Measurements from ENCODE around the gene THSD4. TPM values are rescaled to one million over a fixed set of nuclear protein-coding genes. Genes with fewer than 3 reads are reported as not detected.

Gene THSD4
- polyA plus RNA-seq, 1 experiment = 18.8 TPM

DNA sequence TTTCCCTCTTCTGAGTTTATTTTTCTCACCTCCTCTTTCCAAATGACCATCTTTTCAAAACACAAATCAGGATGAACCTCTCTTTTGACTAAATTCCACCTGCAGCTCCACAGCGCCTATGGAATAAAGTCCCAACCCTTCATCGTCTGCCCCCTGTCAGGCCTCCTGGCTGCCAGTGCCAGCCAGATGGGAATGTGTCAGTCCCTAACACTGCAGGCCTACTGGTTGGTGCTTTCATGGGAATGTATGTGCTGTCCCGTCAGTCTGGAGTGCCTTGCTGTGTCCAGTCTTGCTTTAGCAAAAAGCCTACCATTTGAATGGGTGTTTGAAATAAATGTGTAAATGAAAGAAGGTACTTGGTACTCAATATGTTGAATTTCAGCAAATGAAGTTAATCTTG lies 310.1 kb downstream of the THSD4 start:
- Histone ChIP-seq H3K4me3 (ENCODE audit: low read depth, low read length) (no peak overlapping the region), H3K27me3 (ENCODE audit: control insufficient read depth, insufficient read depth, low read length) (no peaks in the 10 kb centered on the region), H3K36me3 (ENCODE audit: control insufficient read depth, insufficient read depth, low read length) (no peaks in the 10 kb centered on the region)
- TF ChIP-seq CTCF (IDR thresholded peaks at IDR 0.05; ENCODE audit: insufficient read depth, low read depth, low read length) = no peak
- DNase-seq (ENCODE audit: low read depth) = no peak
- ChIA-PET CTCF (interaction anchor here (1.9 kb wide), 1 partner anchor 15 kb away, joined by 7 read pairs; no protein-coding TSS in a partner anchor), POLR2A (no interaction called here)

- Histone ChIP-seq H3K4me3 (ENCODE audit: low read depth, low read length) (no peak overlapping the region), H3K36me3 (ENCODE audit: control insufficient read depth, insufficient read depth, low read length) (no peaks in the 10 kb centered on the region), H3K27me3 (ENCODE audit: control insufficient read depth, insufficient read depth, low read length) (no peaks in the 10 kb centered on the region; the same call in 1 of the 2 replicates)
- DNase-seq (ENCODE audit: low read depth) = no peak
- TF ChIP-seq CTCF (IDR thresholded peaks at IDR 0.05; ENCODE audit: insufficient read depth, low read depth, low read length) = no peak
- ChIA-PET POLR2A (no interaction called here), CTCF (no interaction called here)
Measured at GRCh38 chr15:71426792-71427191, 311.5 kb downstream of the THSD4 start.

- Histone ChIP-seq H3K27me3 (ENCODE audit: control insufficient read depth, insufficient read depth, low read length) (no peaks in the 10 kb centered on the region; the same call in 1 of the 2 replicates), H3K36me3 (ENCODE audit: control insufficient read depth, insufficient read depth, low read length) (0 out of 2 replicates have a peak, but pooled peaks cover 2% of the 10 kb centered on the region), H3K4me3 (ENCODE audit: low read depth, low read length) (no peak overlapping the region)
- POLR2A ChIA-PET = interaction anchor here (0.5 to 0.7 kb wide), 2 partner anchors 105 to 121 kb away, joined by 3 to 13 read pairs; no protein-coding TSS in a partner anchor
- CTCF ChIA-PET = interaction anchor here (0.8 kb wide), 1 partner anchor 315 kb away, joined by 3 read pairs; the partner anchor contains the start of gene THSD4
- no peak for TF ChIP-seq CTCF (IDR thresholded peaks at IDR 0.05; ENCODE audit: insufficient read depth, low read depth, low read length)
- DNase-seq (ENCODE audit: low read depth) = no peak
Measured at GRCh38 chr15:71430782-71431181, 315.5 kb downstream of the THSD4 start.

DNA sequence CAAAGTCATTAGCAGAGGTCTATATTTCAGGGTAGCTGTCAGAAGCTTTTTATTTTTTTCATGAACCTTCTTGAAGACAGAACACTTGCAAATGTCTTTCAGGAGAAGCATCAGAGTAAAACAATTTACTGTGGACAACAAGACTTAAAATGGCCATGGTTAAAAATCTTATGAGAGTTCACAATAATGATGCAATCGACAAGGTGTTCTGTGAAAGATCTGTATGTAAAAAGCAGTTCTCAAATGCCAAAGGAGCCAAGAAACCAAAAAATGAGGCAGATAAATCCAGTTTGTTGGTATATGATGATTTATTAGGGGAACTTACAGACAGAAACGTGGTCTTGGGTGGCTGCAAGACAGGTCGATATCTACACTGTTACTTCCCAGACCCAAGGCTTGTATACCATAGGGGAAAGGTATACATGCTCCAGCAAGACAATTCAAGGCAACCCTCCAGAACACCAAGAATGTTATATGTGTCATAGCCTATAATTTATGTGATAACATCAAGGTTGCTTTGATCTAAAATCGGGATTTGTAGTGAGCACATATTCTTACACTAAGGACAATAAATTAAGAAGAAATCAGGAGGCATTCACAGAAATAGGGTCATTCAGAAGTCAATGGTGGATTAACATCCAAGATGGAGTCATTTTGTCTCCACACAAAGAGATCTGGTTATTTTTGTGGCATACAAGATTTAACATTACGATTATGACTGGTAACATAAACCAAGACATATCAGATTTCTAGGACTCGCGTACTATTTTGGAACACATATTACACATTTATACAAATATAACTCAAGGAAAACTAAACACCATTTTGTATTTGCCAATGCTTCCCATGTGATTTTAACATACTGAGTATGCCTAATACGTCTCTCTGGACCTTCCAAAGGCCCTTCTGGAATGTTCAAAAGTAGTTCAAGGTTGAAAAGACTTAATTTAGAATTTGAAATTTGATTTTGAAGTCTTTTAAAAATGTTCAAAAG lies 316.4 kb downstream of the THSD4 start:
- POLR2A ChIA-PET = interaction anchor here (0.7 kb wide), 1 partner anchor 120 kb away, joined by 13 read pairs; no protein-coding TSS in a partner anchor
- no peak for DNase-seq (ENCODE audit: low read depth)

More for the DNA sequence above, 316.4 kb downstream of the THSD4 start:
- no peak for TF ChIP-seq CTCF (IDR thresholded peaks at IDR 0.05; ENCODE audit: insufficient read depth, low read depth, low read length)
- 0 out of 2 replicates have a peak, but pooled peaks cover 2% of the 10 kb centered on the region for H3K36me3 ChIP-seq (ENCODE audit: control insufficient read depth, insufficient read depth, low read length)
- H3K27me3 ChIP-seq (ENCODE audit: control insufficient read depth, insufficient read depth, low read length) = no peaks in the 10 kb centered on the region; the same call in 1 of the 2 replicates
- CTCF ChIA-PET = interaction anchor here (0.6 to 0.8 kb wide), 2 partner anchors 316 to 579 kb away, joined by 3 read pairs; partner anchors contain the start of gene THSD4
- no peak overlapping the region for H3K4me3 ChIP-seq (ENCODE audit: low read depth, low read length)

Data from BJ (cell line).